Peyer's patch (tissue), 4 donors: Measurements from ENCODE around the gene SGMS1. TPM values are rescaled to one million over a fixed set of nuclear protein-coding genes. Genes with fewer than 3 reads are reported as not detected.

ENCODE experiments used
- DNase-seq, 3 donors: peaks; one replicate each; pipeline ENCODE4 v3.0.0-alpha.2; 2017 to 2019
- H3K27ac ChIP-seq, 4 donors: fragments of 200-600 bp; sonication (generic); one replicate each; pipeline ENCODE4 v1.5.1; 2016 to 2019
- H3K27me3 ChIP-seq, 2 donors: fragments of 200-600 bp; sonication (generic); one replicate each; pipeline ENCODE4 v1.5.1; 2019
- H3K36me3 ChIP-seq, 3 donors: fragments of 200-600 bp; sonication (generic); one replicate each; pipeline ENCODE4 v1.5.1; 2016 to 2019
- H3K4me1 ChIP-seq, 4 donors: fragments of 200-600 bp; sonication (generic); one replicate each; pipeline ENCODE4 v1.5.1; 2016 to 2019
- H3K4me3 ChIP-seq, 4 donors: fragments of 200-600 bp; sonication (generic); 1 replicate in 3 of 4; 2 replicates in 1 of 4; pipeline ENCODE4 v1.5.1; 2016 to 2019; ENCODE audit warnings: mild to moderate bottlenecking in 1 of 4
- H3K9me3 ChIP-seq, 4 donors: fragments of 200-600 bp; sonication (generic); one replicate each; pipeline ENCODE4 v1.5.1; 2016 to 2019; ENCODE audit warnings: mild to moderate bottlenecking in 1 of 4
- POLR2A ChIP-seq, 2 donors: fragments of 450-650 bp; IDR thresholded peaks; one replicate each; pipeline ENCODE4 v1.5.1; 2017; ENCODE audit warnings: antibody characterized with exemption in 2 of 2, mild to moderate bottlenecking in 2 of 2, moderate library complexity in 2 of 2
- total RNA-seq, 4 donors: library from RNA; depleted of rRNA; stranded (reverse); fragments of >200 nt; gene quantifications; one replicate each; pipeline ENCODE4 v1.1.0, GENCODE V29; 2016
- TF ChIP-seq, protein P1 (sequence below), 6 experiments: fragments of 450-650 bp in 4 of 6; fragments of 200-600 bp in 2 of 6; sonication (generic) in 1 of 6; IDR thresholded peaks; one replicate each; pipeline ENCODE4 v1.5.1; 2017 to 2019; ENCODE audit warnings: antibody characterized with exemption in 6 of 6, mild to moderate bottlenecking in 3 of 6, moderate library complexity in 1 of 6

The SGMS1 gene
- total RNA-seq, 4 donors from 2014 or later, result 73.4 to 117 (median 88.4) TPM

DNA sequence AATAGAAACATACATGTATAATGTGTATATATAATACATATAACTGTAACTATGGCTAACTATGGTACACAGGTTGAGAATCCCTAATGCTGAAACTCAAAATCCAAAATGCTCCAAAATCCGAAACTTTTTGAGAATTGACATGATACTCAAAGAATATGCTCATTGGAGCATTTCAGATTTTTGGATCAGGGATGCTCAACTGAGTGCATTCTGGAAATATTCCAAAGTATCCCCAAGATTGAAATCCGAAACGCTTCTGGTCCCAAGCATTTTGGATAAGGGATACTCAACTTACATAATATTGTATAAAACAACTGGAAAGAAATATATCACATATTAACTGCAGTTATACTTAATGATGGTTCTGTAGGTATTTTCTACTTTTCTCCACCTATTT is 278.2 kb downstream of the SGMS1 start:
- Histone ChIP-seq H3K27me3 (no peaks in the 10 kb centered on the region), H3K4me1 (no peaks in the 10 kb centered on the region), H3K36me3 (peaks cover 0 to 28% (median 0%) of the 10 kb centered on the region in 3 donors), H3K27ac (no peak overlapping the region), H3K4me3 (no peak overlapping the region), H3K9me3 (no peaks in the 10 kb centered on the region)
- no peak for TF ChIP-seq POLR2A (IDR thresholded peaks at IDR 0.05)
- TF ChIP-seq, protein P1, sequence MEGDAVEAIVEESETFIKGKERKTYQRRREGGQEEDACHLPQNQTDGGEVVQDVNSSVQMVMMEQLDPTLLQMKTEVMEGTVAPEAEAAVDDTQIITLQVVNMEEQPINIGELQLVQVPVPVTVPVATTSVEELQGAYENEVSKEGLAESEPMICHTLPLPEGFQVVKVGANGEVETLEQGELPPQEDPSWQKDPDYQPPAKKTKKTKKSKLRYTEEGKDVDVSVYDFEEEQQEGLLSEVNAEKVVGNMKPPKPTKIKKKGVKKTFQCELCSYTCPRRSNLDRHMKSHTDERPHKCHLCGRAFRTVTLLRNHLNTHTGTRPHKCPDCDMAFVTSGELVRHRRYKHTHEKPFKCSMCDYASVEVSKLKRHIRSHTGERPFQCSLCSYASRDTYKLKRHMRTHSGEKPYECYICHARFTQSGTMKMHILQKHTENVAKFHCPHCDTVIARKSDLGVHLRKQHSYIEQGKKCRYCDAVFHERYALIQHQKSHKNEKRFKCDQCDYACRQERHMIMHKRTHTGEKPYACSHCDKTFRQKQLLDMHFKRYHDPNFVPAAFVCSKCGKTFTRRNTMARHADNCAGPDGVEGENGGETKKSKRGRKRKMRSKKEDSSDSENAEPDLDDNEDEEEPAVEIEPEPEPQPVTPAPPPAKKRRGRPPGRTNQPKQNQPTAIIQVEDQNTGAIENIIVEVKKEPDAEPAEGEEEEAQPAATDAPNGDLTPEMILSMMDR (IDR thresholded peaks at IDR 0.05), result no peak
- DNase-seq, result no peak

DNA sequence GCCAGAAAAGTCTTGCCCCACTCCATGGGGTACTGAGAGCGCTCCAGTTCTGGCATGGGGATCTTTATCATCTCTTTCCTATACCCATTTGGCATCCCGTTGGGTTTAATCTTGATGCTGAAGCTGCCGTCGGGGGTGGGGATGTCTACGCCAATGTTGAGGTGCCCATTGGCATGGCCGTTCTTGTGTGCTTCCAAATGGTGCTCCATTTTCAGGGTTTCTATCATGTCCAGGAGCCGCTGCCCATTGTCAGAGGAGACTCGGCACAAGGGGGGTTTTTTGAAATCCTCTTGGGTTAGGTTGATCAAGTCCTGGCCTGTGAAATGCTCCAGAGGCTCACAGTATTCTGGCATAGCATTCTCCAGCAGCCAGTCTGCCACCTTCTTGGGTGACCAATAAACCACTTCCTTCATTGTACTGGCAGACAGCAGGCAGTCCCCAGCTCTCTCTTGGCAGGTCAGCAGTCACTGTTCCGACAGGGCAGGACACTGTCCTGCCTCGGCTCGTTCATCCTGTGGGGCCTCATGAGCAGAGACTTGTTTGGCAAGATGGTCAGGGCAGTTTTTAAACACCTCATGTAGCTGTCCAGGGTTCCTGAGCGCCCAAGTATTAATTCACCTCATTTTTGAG is 279.9 kb downstream of the SGMS1 start:
- Histone ChIP-seq H3K4me1 (no peaks in the 10 kb centered on the region), H3K27ac (no peak overlapping the region), H3K4me3 (no peak overlapping the region), H3K36me3 (peaks cover 0 to 28% (median 0%) of the 10 kb centered on the region in 3 donors), H3K27me3 (no peaks in the 10 kb centered on the region), H3K9me3 (no peaks in the 10 kb centered on the region)
- TF ChIP-seq POLR2A (IDR thresholded peaks at IDR 0.05), result no peak
- TF ChIP-seq, protein P1 (IDR thresholded peaks at IDR 0.05), result no peak
- DNase-seq, result no peak

DNA sequence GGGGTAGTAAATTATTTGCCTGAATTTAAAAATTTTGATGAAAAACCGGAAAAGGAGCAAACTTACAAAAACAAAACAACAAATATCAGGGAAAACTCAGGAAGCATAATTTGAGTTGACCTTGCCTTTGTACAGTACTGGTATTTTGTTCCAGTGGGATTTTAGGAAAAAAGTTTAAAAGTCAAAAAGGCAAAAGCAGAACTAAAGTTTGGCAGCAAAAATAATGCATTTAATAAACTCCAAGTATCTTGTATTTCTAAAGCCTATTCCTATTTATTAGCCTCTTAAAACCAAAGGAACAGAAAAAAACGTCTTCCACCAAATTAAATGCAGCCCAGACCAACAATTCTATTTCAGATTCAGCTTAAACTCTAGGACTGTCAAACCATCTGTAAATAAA is 281.8 kb downstream of the SGMS1 start:
- Histone ChIP-seq H3K27ac (no peak overlapping the region), H3K4me1 (no peaks in the 10 kb centered on the region), H3K27me3 (no peaks in the 10 kb centered on the region), H3K36me3 (peaks cover 0 to 28% (median 0%) of the 10 kb centered on the region in 3 donors), H3K4me3 (no peak overlapping the region), H3K9me3 (no peaks in the 10 kb centered on the region)
- TF ChIP-seq POLR2A (IDR thresholded peaks at IDR 0.05), result no peak
- TF ChIP-seq, protein P1 (IDR thresholded peaks at IDR 0.05), result no peak
- DNase-seq, result no peak

DNA sequence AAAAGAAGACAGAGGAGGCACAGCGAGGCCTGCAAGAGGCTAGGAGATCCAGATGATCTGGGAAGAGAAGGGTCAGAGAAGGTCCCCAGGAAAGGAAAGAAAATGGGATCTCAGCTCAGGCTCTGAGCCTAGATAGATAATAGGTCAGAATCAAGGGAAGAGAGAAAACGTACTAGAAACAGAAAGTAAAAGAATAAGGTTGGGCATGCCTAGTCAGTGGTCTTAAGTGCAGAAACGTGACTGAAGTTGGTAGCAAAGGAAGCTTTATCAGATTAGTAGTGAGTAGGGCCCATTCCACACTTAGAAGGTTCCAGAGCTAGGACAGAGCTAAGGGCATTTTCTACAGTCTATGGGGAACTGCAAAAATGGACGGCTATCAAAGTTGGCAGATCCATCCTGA is 287.6 kb downstream of the SGMS1 start:
- Histone ChIP-seq H3K4me1 (no peaks in the 10 kb centered on the region), H3K4me3 (no peak overlapping the region), H3K9me3 (no peaks in the 10 kb centered on the region), H3K27ac (no peak overlapping the region), H3K27me3 (no peaks in the 10 kb centered on the region), H3K36me3 (peaks cover 0 to 4% (median 0%) of the 10 kb centered on the region in 3 donors)
- no peak for TF ChIP-seq POLR2A (IDR thresholded peaks at IDR 0.05)
- TF ChIP-seq, protein P1 (IDR thresholded peaks at IDR 0.05), result no peak
- no peak for DNase-seq

DNA sequence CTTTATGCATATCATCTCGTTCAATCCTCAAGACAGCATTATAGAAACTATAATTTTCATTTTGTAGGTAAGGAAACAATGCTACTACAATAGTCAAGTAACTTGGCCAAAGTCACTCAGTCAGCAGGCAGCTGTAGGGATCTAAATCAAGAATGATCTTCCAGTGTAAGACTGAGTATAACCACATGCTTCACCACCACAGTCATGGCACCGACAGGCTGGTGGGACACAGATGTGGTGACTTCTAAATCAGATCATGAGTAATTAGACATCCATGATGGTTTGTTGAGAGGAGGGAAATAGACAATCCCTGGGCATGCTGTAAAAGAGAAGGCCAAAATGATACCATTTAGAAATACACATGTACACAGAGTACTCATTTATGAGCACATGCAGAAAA is 288.4 kb downstream of the SGMS1 start:
- Histone ChIP-seq H3K9me3 (no peaks in the 10 kb centered on the region), H3K27ac (no peak overlapping the region), H3K36me3 (no peaks in the 10 kb centered on the region), H3K4me1 (no peaks in the 10 kb centered on the region), H3K4me3 (no peak overlapping the region), H3K27me3 (no peaks in the 10 kb centered on the region)
- DNase-seq, result no peak
- no peak for TF ChIP-seq POLR2A (IDR thresholded peaks at IDR 0.05)
- TF ChIP-seq, protein P1 (IDR thresholded peaks at IDR 0.05), result no peak

DNA sequence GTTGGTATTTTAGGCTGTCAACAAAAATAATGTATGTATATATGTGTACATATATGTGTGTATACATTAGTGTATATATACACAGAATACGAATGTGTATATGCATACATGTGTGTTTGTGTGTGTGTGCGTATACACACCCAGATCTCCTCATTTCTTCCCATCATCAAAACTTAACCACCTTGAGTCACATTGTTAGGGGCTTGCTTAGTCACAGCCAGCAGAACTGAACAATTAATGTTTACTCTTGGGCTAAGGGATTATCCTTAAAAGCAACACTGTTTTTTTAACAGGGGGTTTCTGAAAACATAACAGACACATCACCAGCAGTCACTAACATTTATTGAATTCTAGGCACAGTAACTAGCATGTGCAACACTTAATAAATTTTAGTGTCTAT is 289.5 kb downstream of the SGMS1 start:
- DNase-seq, result no peak
- no peaks in the 10 kb centered on the region for H3K4me1 ChIP-seq
- H3K27me3 ChIP-seq, result no peaks in the 10 kb centered on the region
- H3K36me3 ChIP-seq, result no peaks in the 10 kb centered on the region
- TF ChIP-seq, protein P1 (IDR thresholded peaks at IDR 0.05), result no peak
- TF ChIP-seq POLR2A (IDR thresholded peaks at IDR 0.05), result no peak
- no peak overlapping the region for H3K4me3 ChIP-seq
- no peaks in the 10 kb centered on the region for H3K9me3 ChIP-seq
- no peak overlapping the region for H3K27ac ChIP-seq
